Suprapubic skin (tissue), 4 donors: ENCODE measurements around the gene SHOC2. TPM values are rescaled to one million over a fixed set of nuclear protein-coding genes. Genes with fewer than 3 reads are reported as not detected.

ENCODE experiments used
- DNase-seq, 2 donors: peaks; one replicate each; pipeline ENCODE4 v3.0.0-alpha.2; 2019; ENCODE audit warnings: low spot score in 2 of 2
- H3K27ac ChIP-seq: fragments of 200-600 bp; sonication (generic); one replicate; pipeline ENCODE4 v1.5.1; 2019
- H3K27me3 ChIP-seq: fragments of 200-600 bp; sonication (generic); one replicate; pipeline ENCODE4 v1.5.1; 2019
- H3K36me3 ChIP-seq: fragments of 200-600 bp; sonication (generic); one replicate; pipeline ENCODE4 v1.5.1; 2019
- H3K4me1 ChIP-seq: fragments of 200-600 bp; sonication (generic); one replicate; pipeline ENCODE4 v1.5.1; 2019
- H3K4me3 ChIP-seq: fragments of 200-600 bp; sonication (generic); one replicate; pipeline ENCODE4 v1.5.1; 2019; ENCODE audit warnings: mild to moderate bottlenecking
- H3K9me3 ChIP-seq: fragments of 200-600 bp; sonication (generic); one replicate; pipeline ENCODE4 v1.5.1; 2019
- CTCF ChIP-seq, 2 donors: fragments of 200-600 bp in 1 of 2; fragments of 450-650 bp in 1 of 2; sonication (generic) in 1 of 2; IDR thresholded peaks; one replicate each; pipeline ENCODE4 v1.5.1; 2016 to 2019; ENCODE audit warnings: antibody characterized with exemption in 2 of 2, mild to moderate bottlenecking in 1 of 2, moderate library complexity in 1 of 2
- EP300 ChIP-seq: sonication (generic); formaldehyde crosslinking; IDR thresholded peaks from one replicate; pipeline ENCODE4 v1.6.1; 2017; ENCODE audit warnings: antibody characterized with exemption
- POLR2A ChIP-seq, 2 donors: fragments of 450-650 bp; IDR thresholded peaks; one replicate each; pipeline ENCODE4 v1.6.1; 2017; ENCODE audit warnings: antibody characterized with exemption in 2 of 2, mild to moderate bottlenecking in 2 of 2, moderate library complexity in 2 of 2
- POLR2AphosphoS5 ChIP-seq, 3 donors: sonication (generic); formaldehyde crosslinking; IDR thresholded peaks; one replicate each; pipeline ENCODE4 v1.6.1; 2017; ENCODE audit warnings: antibody characterized with exemption in 3 of 3
- WGBS: methylation state at CpG from one replicate; pipeline ENCODE4 v1.1.5; 2018; 5-methylcytosine and 5-hydroxymethylcytosine counted together
- total RNA-seq, 4 donors: library from RNA; depleted of rRNA; stranded (reverse); fragments of >200 nt; gene quantifications; one replicate each; pipeline ENCODE4 v1.1.0, GENCODE V29; 2016

The SHOC2 gene
- total RNA-seq, 4 donors from 2014 or later = 33.8 to 80.8 (median 40.8) TPM

GRCh38 chr10:110967645-110968044, 48.2 kb downstream of the SHOC2 start:
- no peak overlapping the region for H3K4me3 ChIP-seq
- no peaks in the 10 kb centered on the region for H3K27me3 ChIP-seq
- H3K27ac ChIP-seq = no peak overlapping the region
- DNase-seq = no peak
- peaks cover 13% of the 10 kb centered on the region for H3K4me1 ChIP-seq
- no peaks in the 10 kb centered on the region for H3K9me3 ChIP-seq
- no peak for TF ChIP-seq CTCF (IDR thresholded peaks at IDR 0.05)
- no peaks in the 10 kb centered on the region for H3K36me3 ChIP-seq
- 0% methylated on average over 1 of the region's 1 CpG for WGBS

- no peak for DNase-seq
- Histone ChIP-seq H3K4me1 (peaks cover 12% of the 10 kb centered on the region), H3K27me3 (no peaks in the 10 kb centered on the region), H3K36me3 (no peaks in the 10 kb centered on the region), H3K27ac (no peak overlapping the region), H3K4me3 (no peak overlapping the region), H3K9me3 (no peaks in the 10 kb centered on the region)
- WGBS = 98% methylated on average over 2 of the region's 2 CpGs
- no peak for TF ChIP-seq CTCF (IDR thresholded peaks at IDR 0.05)
- TF ChIP-seq EP300 = no peak
- TF ChIP-seq POLR2A (IDR thresholded peaks at IDR 0.05) = no peak
- TF ChIP-seq POLR2AphosphoS5 (IDR thresholded peaks at IDR 0.05) = no peak
Observed at GRCh38 chr10:110969183-110969582, 49.8 kb downstream of the SHOC2 start.

GRCh38 chr10:110971638-110972037, 52.2 kb downstream of the SHOC2 start:
- Histone ChIP-seq H3K27ac (no peak overlapping the region), H3K27me3 (no peaks in the 10 kb centered on the region), H3K36me3 (no peaks in the 10 kb centered on the region), H3K4me1 (peaks cover 2% of the 10 kb centered on the region), H3K9me3 (no peaks in the 10 kb centered on the region), H3K4me3 (no peak overlapping the region)
- no peak for TF ChIP-seq POLR2A (IDR thresholded peaks at IDR 0.05)
- no peak for TF ChIP-seq EP300
- no peak for TF ChIP-seq POLR2AphosphoS5 (IDR thresholded peaks at IDR 0.05)
- TF ChIP-seq CTCF (IDR thresholded peaks at IDR 0.05) = no peak
- DNase-seq = no peak

GRCh38 chr10:110972231-110973134, 53.1 kb downstream of the SHOC2 start:
- TF ChIP-seq POLR2A (IDR thresholded peaks at IDR 0.05) = no peak
- no peak for TF ChIP-seq POLR2AphosphoS5 (IDR thresholded peaks at IDR 0.05)
- no peak for TF ChIP-seq EP300
- TF ChIP-seq CTCF (IDR thresholded peaks at IDR 0.05) = no peak
- Histone ChIP-seq H3K36me3 (no peaks in the 10 kb centered on the region), H3K27me3 (no peaks in the 10 kb centered on the region), H3K9me3 (no peaks in the 10 kb centered on the region), H3K4me3 (no peak overlapping the region), H3K27ac (no peak overlapping the region), H3K4me1 (no peaks in the 10 kb centered on the region)
- 74% methylated on average over 5 of the region's 5 CpGs for WGBS
- no peak for DNase-seq

- H3K36me3 ChIP-seq = no peaks in the 10 kb centered on the region
- TF ChIP-seq POLR2A (IDR thresholded peaks at IDR 0.05) (no peak), CTCF (IDR thresholded peaks at IDR 0.05) (no peak), EP300 (no peak), POLR2AphosphoS5 (IDR thresholded peaks at IDR 0.05) (no peak)
Observed at GRCh38 chr10:110973400-110973799, 54.0 kb downstream of the SHOC2 start.

More at GRCh38 chr10:110973400-110973799, 54.0 kb downstream of the SHOC2 start:
- 74% methylated on average over 3 of the region's 3 CpGs for WGBS
- peaks cover 3% of the 10 kb centered on the region for H3K4me1 ChIP-seq
- no peak for DNase-seq
- H3K27me3 ChIP-seq = no peaks in the 10 kb centered on the region
- no peaks in the 10 kb centered on the region for H3K9me3 ChIP-seq
- H3K27ac ChIP-seq = no peak overlapping the region
- H3K4me3 ChIP-seq = no peak overlapping the region
